ENCODE measurements around the gene MYO1D.

- TF ChIP-seq POLR2A (IDR thresholded peaks at IDR 0.05) (no peak), CTCF (IDR thresholded peaks at IDR 0.05) (no peak)
Measured at GRCh38 chr17:32503251-32504165, 373.4 kb downstream of the MYO1D start.
